Adipose tissue (tissue), 3 donors: ENCODE results near the gene LMBRD1. TPM values are rescaled to one million over a fixed set of nuclear protein-coding genes. Genes with fewer than 3 reads are reported as not detected.

Source experiments
- H3K27ac ChIP-seq: one replicate; pipeline ENCODE4 v1.5.1; 2013; ENCODE audit warnings: low read depth, low read length
- WGBS, 3 donors: extraction: QIAGEN DNeasy Blood & Tissue Kit; methylation state at CpG; one replicate each; pipeline ENCODE4 v1.1.7; 2013; 5-methylcytosine and 5-hydroxymethylcytosine counted together
- polyA plus RNA-seq, 3 donors: library from polyadenylated mRNA; stranded (reverse); fragments of 200-250 nt; gene quantifications; one replicate each; pipeline ENCODE4 v1.2.3, GENCODE V29; 2013
- donor health status: healthy with polysubstance abuse.
- donor health status: Bipolar disorder and iron deficiency.
- donor health status: healthy.

LMBRD1 gene
- polyA plus RNA-seq, 3 donors, result 26.8 to 36.2 (median 34.4) TPM

- WGBS, 3 donors, result 86 to 96% (median 95%) methylated on average over 5 of the region's 5 CpGs
- no peak overlapping the region for H3K27ac ChIP-seq
Measured at GRCh38 chr6:69771158-69771906, 25.5 kb downstream of the LMBRD1 start.

GRCh38 chr6:69768664-69769063 lies 28.1 kb downstream of the LMBRD1 start:
- H3K27ac ChIP-seq, result no peak overlapping the region

- H3K27ac ChIP-seq, result no peak overlapping the region
- WGBS, 3 donors, result 80 to 91% (median 89%) methylated on average over 3 of the region's 3 CpGs
Measured at GRCh38 chr6:69763763-69764162, 33.0 kb downstream of the LMBRD1 start.

- no peak overlapping the region for H3K27ac ChIP-seq
- WGBS, 3 donors, result 75 to 87% (median 87%) methylated on average over 2 of the region's 2 CpGs
Measured at GRCh38 chr6:69761853-69762252, 35.0 kb downstream of the LMBRD1 start.

- no peak overlapping the region for H3K27ac ChIP-seq
- 19 to 56% (median 43%) methylated on average over 1 of the region's 1 CpG for WGBS, 3 donors
Measured at GRCh38 chr6:69758214-69758613, 38.6 kb downstream of the LMBRD1 start.

- WGBS, 3 donors, result 58 to 92% (median 90%) methylated on average over 1 of the region's 1 CpG
- H3K27ac ChIP-seq, result no peak overlapping the region
Measured at GRCh38 chr6:69756907-69757306, 39.9 kb downstream of the LMBRD1 start.

- no peak overlapping the region for H3K27ac ChIP-seq
Measured at GRCh38 chr6:69756366-69756765, 40.4 kb downstream of the LMBRD1 start.

- 89 to 95% (median 94%) methylated on average over 4 of the region's 4 CpGs for WGBS, 3 donors
- no peak overlapping the region for H3K27ac ChIP-seq
Measured at GRCh38 chr6:69735027-69735426, 61.8 kb downstream of the LMBRD1 start.

- H3K27ac ChIP-seq, result no peak overlapping the region
- WGBS, 3 donors, result 48 to 49% (median 49%) methylated on average over 2 of the region's 2 CpGs
Measured at GRCh38 chr6:69732640-69733039, 64.2 kb downstream of the LMBRD1 start.

- WGBS, 3 donors, result 59 to 67% (median 63%) methylated on average over 2 of the region's 2 CpGs
- H3K27ac ChIP-seq, result no peak overlapping the region
Measured at GRCh38 chr6:69732045-69732444, 64.8 kb downstream of the LMBRD1 start.

- WGBS, 3 donors, result 59 to 78% (median 77%) methylated on average over 3 of the region's 3 CpGs
- H3K27ac ChIP-seq, result no peak overlapping the region
Measured at GRCh38 chr6:69729870-69730449, 66.8 kb downstream of the LMBRD1 start.

GRCh38 chr6:69722683-69723082 lies 74.1 kb downstream of the LMBRD1 start:
- no peak overlapping the region for H3K27ac ChIP-seq
- WGBS, 3 donors, result 97 to 98% (median 97%) methylated on average over 3 of the region's 3 CpGs

- H3K27ac ChIP-seq, result no peak overlapping the region
- 37 to 55% (median 54%) methylated on average over 2 of the region's 2 CpGs for WGBS, 3 donors
Measured at GRCh38 chr6:69719602-69720193, 77.1 kb downstream of the LMBRD1 start.

GRCh38 chr6:69706724-69707123 lies 90.1 kb downstream of the LMBRD1 start:
- 84 to 96% (median 84%) methylated on average over 1 of the region's 1 CpG for WGBS, 3 donors
- H3K27ac ChIP-seq, result no peak overlapping the region

GRCh38 chr6:69705954-69706353 lies 90.9 kb downstream of the LMBRD1 start:
- H3K27ac ChIP-seq, result no peak overlapping the region
- WGBS, 3 donors, result 79 to 87% (median 84%) methylated on average over 4 of the region's 4 CpGs

- no peak overlapping the region for H3K27ac ChIP-seq
Measured at GRCh38 chr6:69704916-69705315, 91.9 kb downstream of the LMBRD1 start.

GRCh38 chr6:69699655-69700054 lies 97.2 kb downstream of the LMBRD1 start:
- H3K27ac ChIP-seq, result no peak overlapping the region

More at GRCh38 chr6:69704916-69705315, 91.9 kb downstream of the LMBRD1 start:
- 84 to 92% (median 89%) methylated on average over 1 of the region's 1 CpG for WGBS, 3 donors

- 78 to 87% (median 80%) methylated on average over 2 of the region's 2 CpGs for WGBS, 3 donors
- H3K27ac ChIP-seq, result no peak overlapping the region
Measured at GRCh38 chr6:69696273-69696672, 100.5 kb downstream of the LMBRD1 start.

GRCh38 chr6:69693762-69694161 lies 103.0 kb downstream of the LMBRD1 start:
- H3K27ac ChIP-seq, result no peak overlapping the region

GRCh38 chr6:69690986-69691385 lies 105.8 kb downstream of the LMBRD1 start:
- no peak overlapping the region for H3K27ac ChIP-seq
- 83 to 92% (median 85%) methylated on average over 1 of the region's 1 CpG for WGBS, 3 donors
